ENCODE data around the gene NANS.
"Not testable (repeated sequence)": the region's sequence is repeated elsewhere in the genome, so short reads cannot be mapped to it uniquely, and the experiment has no call there.

The NANS gene

GRCh38 chr9:98118640-98119601, 62.4 kb downstream of the NANS start, which contains the start of gene TRIM14:
TSS of gene TRIM14 (minus strand) at chr9:98119222. CDS start at chr9:98119188, 34 bp downstream.
- no peaks in the 10 kb centered on the region for H4K20me1 ChIP-seq (ENCODE audit: insufficient read depth, low read length, poor library complexity, severe bottlenecking)

GRCh38 chr9:98120476-98120875, 63.9 kb downstream of the NANS start:
- Histone ChIP-seq H3K9me3 (ENCODE audit: insufficient read depth, low read depth, low read length) (no peaks in the 10 kb centered on the region), H2AFZ (ENCODE audit: low read length) (no peak overlapping the region), H3K36me3 (ENCODE audit: insufficient read depth, low read length) (no peaks in the 10 kb centered on the region), H4K20me1 (ENCODE audit: insufficient read depth, low read length, poor library complexity, severe bottlenecking) (no peaks in the 10 kb centered on the region), H3K9me2 (replicated peaks; ENCODE audit: low read depth, low read length) (no peaks in the 10 kb centered on the region), H3K4me2 (ENCODE audit: low read depth, low read length, poor library complexity, severe bottlenecking) (peak overlapping the region; percentile 22), H3K4me3 (ENCODE audit: low read length, poor library complexity, severe bottlenecking) (no peak overlapping the region), H3K4me1 (ENCODE audit: insufficient read depth, low read length, poor library complexity, severe bottlenecking) (peaks cover 41% of the 10 kb centered on the region), H3K9ac (ENCODE audit: low read depth, low read length, poor library complexity, severe bottlenecking) (no peak overlapping the region), H3K27me3 (ENCODE audit: insufficient read depth, low read length, poor library complexity, severe bottlenecking) (no peaks in the 10 kb centered on the region), H3F3A (ENCODE audit: low read depth) (0 out of 2 replicates have a peak, but pooled peaks cover 3% of the 10 kb centered on the region), H3K79me2 (ENCODE audit: insufficient read depth, low read length) (peaks cover 6% of the 10 kb centered on the region; the same call in 1 of the 2 replicates)
- TF ChIP-seq EZH2phosphoT487 (IDR thresholded peaks at IDR 0.05; ENCODE audit: borderline replicate concordance) (no peak), CTCF (conservative IDR thresholded peaks at IDR 0.05; ENCODE audit: low read length) (no peak)

More at GRCh38 chr9:98118640-98119601, 62.4 kb downstream of the NANS start, which contains the start of gene TRIM14:
- Histone ChIP-seq H3K4me3 (ENCODE audit: low read length, poor library complexity, severe bottlenecking) (peak within 1 kb of the TSS; percentile 74), H2AFZ (ENCODE audit: low read length) (peak within 1 kb of the TSS; percentile 92), H3F3A (ENCODE audit: low read depth) (0 out of 2 replicates have a peak, but pooled peaks cover 3% of the 10 kb centered on the region), H3K9me2 (replicated peaks; ENCODE audit: low read depth, low read length) (no peaks in the 10 kb centered on the region), H3K27me3 (ENCODE audit: insufficient read depth, low read length, poor library complexity, severe bottlenecking) (no peaks in the 10 kb centered on the region), H3K4me2 (ENCODE audit: low read depth, low read length, poor library complexity, severe bottlenecking) (peak within 1 kb of the TSS; percentile 86), H3K4me1 (ENCODE audit: insufficient read depth, low read length, poor library complexity, severe bottlenecking) (peaks cover 41% of the 10 kb centered on the region), H3K9ac (ENCODE audit: low read depth, low read length, poor library complexity, severe bottlenecking) (peak within 1 kb of the TSS; percentile 79), H3K9me3 (ENCODE audit: insufficient read depth, low read depth, low read length) (no peaks in the 10 kb centered on the region), H3K79me2 (ENCODE audit: insufficient read depth, low read length) (peaks cover 6% of the 10 kb centered on the region; the same call in 1 of the 2 replicates), H3K36me3 (ENCODE audit: insufficient read depth, low read length) (no peaks in the 10 kb centered on the region)
- peak; percentile 30; the same call in 1 of the 2 replicates for TF ChIP-seq CTCF (conservative IDR thresholded peaks at IDR 0.05; ENCODE audit: low read length)
- TF ChIP-seq EZH2phosphoT487 (IDR thresholded peaks at IDR 0.05; ENCODE audit: borderline replicate concordance): no peak

GRCh38 chr9:98121058-98121457, 64.5 kb downstream of the NANS start:
- Histone ChIP-seq H4K20me1 (ENCODE audit: insufficient read depth, low read length, poor library complexity, severe bottlenecking) (no peaks in the 10 kb centered on the region), H3F3A (ENCODE audit: low read depth) (0 out of 2 replicates have a peak, but pooled peaks cover 3% of the 10 kb centered on the region), H3K9me2 (replicated peaks; ENCODE audit: low read depth, low read length) (no peaks in the 10 kb centered on the region), H3K36me3 (ENCODE audit: insufficient read depth, low read length) (no peaks in the 10 kb centered on the region), H3K4me3 (ENCODE audit: low read length, poor library complexity, severe bottlenecking) (no peak overlapping the region), H3K27me3 (ENCODE audit: insufficient read depth, low read length, poor library complexity, severe bottlenecking) (no peaks in the 10 kb centered on the region), H3K9me3 (ENCODE audit: insufficient read depth, low read depth, low read length) (no peaks in the 10 kb centered on the region), H3K9ac (ENCODE audit: low read depth, low read length, poor library complexity, severe bottlenecking) (no peak overlapping the region), H2AFZ (ENCODE audit: low read length) (no peak overlapping the region), H3K79me2 (ENCODE audit: insufficient read depth, low read length) (peaks cover 6% of the 10 kb centered on the region; the same call in 1 of the 2 replicates), H3K4me1 (ENCODE audit: insufficient read depth, low read length, poor library complexity, severe bottlenecking) (peaks cover 41% of the 10 kb centered on the region), H3K4me2 (ENCODE audit: low read depth, low read length, poor library complexity, severe bottlenecking) (peak overlapping the region; percentile 22)
- TF ChIP-seq EZH2phosphoT487 (IDR thresholded peaks at IDR 0.05; ENCODE audit: borderline replicate concordance): no peak
- no peak for TF ChIP-seq CTCF (conservative IDR thresholded peaks at IDR 0.05; ENCODE audit: low read length)

GRCh38 chr9:98124091-98124490, 67.6 kb downstream of the NANS start:
- H3K79me2 ChIP-seq (ENCODE audit: insufficient read depth, low read length); H3K4me3 ChIP-seq (ENCODE audit: low read length, poor library complexity, severe bottlenecking); H3K36me3 ChIP-seq (ENCODE audit: insufficient read depth, low read length); H3K9me2 ChIP-seq (replicated peaks; ENCODE audit: low read depth, low read length); H3K9me3 ChIP-seq (ENCODE audit: insufficient read depth, low read depth, low read length); H3K9ac ChIP-seq (ENCODE audit: low read depth, low read length, poor library complexity, severe bottlenecking); H3F3A ChIP-seq (ENCODE audit: low read depth); H2AFZ ChIP-seq (ENCODE audit: low read length); H4K20me1 ChIP-seq (ENCODE audit: insufficient read depth, low read length, poor library complexity, severe bottlenecking); H3K4me2 ChIP-seq (ENCODE audit: low read depth, low read length, poor library complexity, severe bottlenecking); H3K27me3 ChIP-seq (ENCODE audit: insufficient read depth, low read length, poor library complexity, severe bottlenecking): not testable (repeated sequence)
- H3K4me1 ChIP-seq (ENCODE audit: insufficient read depth, low read length, poor library complexity, severe bottlenecking): peaks cover 29% of the 10 kb centered on the region
